Measurements from ENCODE around the gene ZFP36.

ZFP36 gene

GRCh38 chr19:39403331-39404312 is 3.0 kb upstream of the ZFP36 start:
- in situ Hi-C loops (cut with MboI; ENCODE audit: low sequenced_read_pairs) = no loop called here

- in situ Hi-C loops (cut with MboI; ENCODE audit: low sequenced_read_pairs) = no loop called here
Observed at GRCh38 chr19:39405261-39405957, 1.2 kb upstream of the ZFP36 start.

GRCh38 chr19:39405958-39406655 is 540 bp upstream of the ZFP36 start:
- in situ Hi-C loops (cut with MboI; ENCODE audit: low sequenced_read_pairs) = no loop called here

- in situ Hi-C loops (cut with MboI; ENCODE audit: low sequenced_read_pairs) = no loop called here
Observed at GRCh38 chr19:39407410-39407659, 688 bp downstream of the ZFP36 start.

GRCh38 chr19:39407660-39408391 is 1.2 kb downstream of the ZFP36 start:
- in situ Hi-C loops (cut with MboI; ENCODE audit: low sequenced_read_pairs) = no loop called here

- in situ Hi-C loops (cut with MboI; ENCODE audit: low sequenced_read_pairs) = no loop called here
Observed at GRCh38 chr19:39408392-39409207, 2.0 kb downstream of the ZFP36 start.

- in situ Hi-C loops (cut with MboI; ENCODE audit: low sequenced_read_pairs) = no loop called here
Observed at GRCh38 chr19:39409208-39410016, 2.8 kb downstream of the ZFP36 start.

- in situ Hi-C loops (cut with MboI; ENCODE audit: low sequenced_read_pairs) = no loop called here
Observed at GRCh38 chr19:39410017-39410830, 3.6 kb downstream of the ZFP36 start.

GRCh38 chr19:39410831-39411080 is 4.1 kb downstream of the ZFP36 start:
- in situ Hi-C loops (cut with MboI; ENCODE audit: low sequenced_read_pairs) = no loop called here

GRCh38 chr19:39411081-39411831 is 4.6 kb downstream of the ZFP36 start:
- in situ Hi-C loops (cut with MboI; ENCODE audit: low sequenced_read_pairs) = no loop called here

GRCh38 chr19:39411832-39412099 is 5.1 kb downstream of the ZFP36 start:
- in situ Hi-C loops (cut with MboI; ENCODE audit: low sequenced_read_pairs) = no loop called here

GRCh38 chr19:39412100-39412866 is 5.6 kb downstream of the ZFP36 start, which contains the start of gene PLEKHG2:
Gene PLEKHG2 (plus strand): TSS chr19:39412669. CDS start chr19:39414087, 1,418 bp downstream.
- in situ Hi-C loops (cut with MboI; ENCODE audit: low sequenced_read_pairs) = no loop called here

GRCh38 chr19:39412867-39413271 is 6.2 kb downstream of the ZFP36 start:
- in situ Hi-C loops (cut with MboI; ENCODE audit: low sequenced_read_pairs) = no loop called here

- in situ Hi-C loops (cut with MboI; ENCODE audit: low sequenced_read_pairs) = no loop called here
Observed at GRCh38 chr19:39413272-39413910, 6.7 kb downstream of the ZFP36 start.

- in situ Hi-C loops (cut with MboI; ENCODE audit: low sequenced_read_pairs) = no loop called here
Observed at GRCh38 chr19:39413911-39414608, 7.4 kb downstream of the ZFP36 start.

All from HL-60/S4 treated with phorbol 12-myristate 13-acetate at 8.2 ng/mL for 4 days and 3 days (cell line).